Ishikawa (cell line): ENCODE data around the gene ZNF366.

Source experiments
- CEBPB ChIP-seq: IDR thresholded peaks from 2 replicates; pipeline ENCODE4 v1.6.1; 2012
- CREB1 ChIP-seq: IDR thresholded peaks from 2 replicates; pipeline ENCODE4 v1.6.1; 2012; ENCODE audit warnings: low read depth
- EGR1 ChIP-seq: IDR thresholded peaks from 2 replicates; pipeline ENCODE4 v1.6.1; 2012
- EP300 ChIP-seq: IDR thresholded peaks from 2 replicates; pipeline ENCODE4 v1.6.1; 2012; ENCODE audit warnings: borderline replicate concordance
- FOXM1 ChIP-seq: IDR thresholded peaks from 2 replicates; pipeline ENCODE4 v1.6.1; 2012; ENCODE audit warnings: low read depth, borderline replicate concordance
- NFIC ChIP-seq: IDR thresholded peaks from 2 replicates; pipeline ENCODE4 v1.6.1; 2012
- RAD21 ChIP-seq: IDR thresholded peaks from 2 replicates; pipeline ENCODE4 v1.6.1; 2012; ENCODE audit warnings: low read depth
- TAF1 ChIP-seq: IDR thresholded peaks from 2 replicates; pipeline ENCODE4 v1.6.1; 2012; ENCODE audit warnings: low read depth, mild to moderate bottlenecking
- TCF12 ChIP-seq: IDR thresholded peaks from 2 replicates; pipeline ENCODE4 v1.6.1; 2012; ENCODE audit warnings: low read depth
- TEAD4 ChIP-seq: IDR thresholded peaks from 2 replicates; pipeline ENCODE4 v1.6.1; 2012
- YY1 ChIP-seq: IDR thresholded peaks from 2 replicates; pipeline ENCODE4 v1.6.1; 2012; ENCODE audit warnings: low read depth
- ZBTB7A ChIP-seq: IDR thresholded peaks from 2 replicates; pipeline ENCODE4 v1.6.1; 2012; ENCODE audit warnings: low read depth
- TF ChIP-seq, protein P1 (sequence below): IDR thresholded peaks from 2 replicates; pipeline ENCODE4 v1.6.1; 2012
- TF ChIP-seq, protein P2 (sequence below): IDR thresholded peaks from 2 replicates; pipeline ENCODE4 v1.6.1; 2012; ENCODE audit warnings: low read depth, mild to moderate bottlenecking
- TF ChIP-seq, protein P3 (sequence below): IDR thresholded peaks from 2 replicates; pipeline ENCODE4 v1.6.1; 2012

The ZNF366 gene

GRCh38 chr5:72427016-72427415 lies 80.2 kb downstream of the ZNF366 start:
- TF ChIP-seq ZBTB7A (no peak), EGR1 (no peak), TEAD4 (no peak), NFIC (no peak), EP300 (no peak), FOXM1 (no peak)
- TF ChIP-seq, protein P1, sequence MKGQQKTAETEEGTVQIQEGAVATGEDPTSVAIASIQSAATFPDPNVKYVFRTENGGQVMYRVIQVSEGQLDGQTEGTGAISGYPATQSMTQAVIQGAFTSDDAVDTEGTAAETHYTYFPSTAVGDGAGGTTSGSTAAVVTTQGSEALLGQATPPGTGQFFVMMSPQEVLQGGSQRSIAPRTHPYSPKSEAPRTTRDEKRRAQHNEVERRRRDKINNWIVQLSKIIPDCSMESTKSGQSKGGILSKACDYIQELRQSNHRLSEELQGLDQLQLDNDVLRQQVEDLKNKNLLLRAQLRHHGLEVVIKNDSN: no peak

- TF ChIP-seq ZBTB7A: no peak
- TF ChIP-seq, protein P2, sequence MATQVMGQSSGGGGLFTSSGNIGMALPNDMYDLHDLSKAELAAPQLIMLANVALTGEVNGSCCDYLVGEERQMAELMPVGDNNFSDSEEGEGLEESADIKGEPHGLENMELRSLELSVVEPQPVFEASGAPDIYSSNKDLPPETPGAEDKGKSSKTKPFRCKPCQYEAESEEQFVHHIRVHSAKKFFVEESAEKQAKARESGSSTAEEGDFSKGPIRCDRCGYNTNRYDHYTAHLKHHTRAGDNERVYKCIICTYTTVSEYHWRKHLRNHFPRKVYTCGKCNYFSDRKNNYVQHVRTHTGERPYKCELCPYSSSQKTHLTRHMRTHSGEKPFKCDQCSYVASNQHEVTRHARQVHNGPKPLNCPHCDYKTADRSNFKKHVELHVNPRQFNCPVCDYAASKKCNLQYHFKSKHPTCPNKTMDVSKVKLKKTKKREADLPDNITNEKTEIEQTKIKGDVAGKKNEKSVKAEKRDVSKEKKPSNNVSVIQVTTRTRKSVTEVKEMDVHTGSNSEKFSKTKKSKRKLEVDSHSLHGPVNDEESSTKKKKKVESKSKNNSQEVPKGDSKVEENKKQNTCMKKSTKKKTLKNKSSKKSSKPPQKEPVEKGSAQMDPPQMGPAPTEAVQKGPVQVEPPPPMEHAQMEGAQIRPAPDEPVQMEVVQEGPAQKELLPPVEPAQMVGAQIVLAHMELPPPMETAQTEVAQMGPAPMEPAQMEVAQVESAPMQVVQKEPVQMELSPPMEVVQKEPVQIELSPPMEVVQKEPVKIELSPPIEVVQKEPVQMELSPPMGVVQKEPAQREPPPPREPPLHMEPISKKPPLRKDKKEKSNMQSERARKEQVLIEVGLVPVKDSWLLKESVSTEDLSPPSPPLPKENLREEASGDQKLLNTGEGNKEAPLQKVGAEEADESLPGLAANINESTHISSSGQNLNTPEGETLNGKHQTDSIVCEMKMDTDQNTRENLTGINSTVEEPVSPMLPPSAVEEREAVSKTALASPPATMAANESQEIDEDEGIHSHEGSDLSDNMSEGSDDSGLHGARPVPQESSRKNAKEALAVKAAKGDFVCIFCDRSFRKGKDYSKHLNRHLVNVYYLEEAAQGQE: no peak
- TF ChIP-seq YY1: no peak
- TF ChIP-seq TAF1: no peak
- no peak for TF ChIP-seq CREB1
- no peak for TF ChIP-seq FOXM1
- no peak for TF ChIP-seq RAD21
- TF ChIP-seq, protein P1: no peak
- TF ChIP-seq TEAD4: no peak
- no peak for TF ChIP-seq TCF12
- TF ChIP-seq NFIC: no peak
- no peak for TF ChIP-seq CEBPB
- no peak for TF ChIP-seq EP300
- no peak for TF ChIP-seq EGR1
- TF ChIP-seq, protein P3, sequence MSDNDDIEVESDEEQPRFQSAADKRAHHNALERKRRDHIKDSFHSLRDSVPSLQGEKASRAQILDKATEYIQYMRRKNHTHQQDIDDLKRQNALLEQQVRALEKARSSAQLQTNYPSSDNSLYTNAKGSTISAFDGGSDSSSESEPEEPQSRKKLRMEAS: no peak
These were observed 81.2 kb downstream of the ZNF366 start for GRCh38 chr5:72426019-72426418.

DNA sequence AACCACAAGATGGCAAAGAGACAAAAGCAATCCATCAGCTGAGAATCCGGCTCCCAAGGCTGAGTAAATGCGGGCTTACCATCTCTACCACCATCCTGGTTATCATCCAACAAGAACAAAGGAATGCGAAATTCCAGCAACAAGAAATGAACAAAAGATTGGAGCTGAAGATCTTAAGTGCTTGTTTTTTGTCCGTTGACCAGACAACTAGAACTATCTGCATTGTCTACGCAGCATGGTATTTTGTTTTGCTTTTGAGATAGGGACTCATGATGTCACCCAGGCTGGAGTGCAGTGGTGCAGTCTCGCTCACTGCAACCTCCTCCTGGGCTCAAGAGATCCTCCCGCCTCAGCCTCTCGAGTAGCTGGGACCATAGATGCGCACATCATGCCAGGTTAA lies 88.9 kb downstream of the ZNF366 start:
- TF ChIP-seq ZBTB7A: no peak
- no peak for TF ChIP-seq EP300
- TF ChIP-seq YY1: no peak
- TF ChIP-seq FOXM1: no peak
- no peak for TF ChIP-seq EGR1
- no peak for TF ChIP-seq RAD21
- TF ChIP-seq, protein P1: no peak
- TF ChIP-seq CEBPB: no peak
- TF ChIP-seq TAF1: no peak
- TF ChIP-seq, protein P3: no peak
- no peak for TF ChIP-seq TCF12
- TF ChIP-seq, protein P2: no peak
- TF ChIP-seq TEAD4: no peak
- no peak for TF ChIP-seq CREB1

- TF ChIP-seq, protein P1: no peak
- TF ChIP-seq FOXM1 (no peak), CEBPB (no peak), TAF1 (no peak), TEAD4 (no peak), RAD21 (no peak), YY1 (no peak), ZBTB7A (no peak), TCF12 (no peak), NFIC (no peak), CREB1 (no peak), EP300 (no peak), EGR1 (no peak)
- TF ChIP-seq, protein P2: no peak
- TF ChIP-seq, protein P3: no peak
These were observed 89.7 kb downstream of the ZNF366 start for GRCh38 chr5:72417333-72418062.
